SK-N-SH (cell line): ENCODE data around the gene AMELX. TPM values are rescaled to one million over a fixed set of nuclear protein-coding genes. Genes with fewer than 3 reads are reported as not detected.

Experiments
- CTCF ChIA-PET: fragments of 300-600, 350-600 bp; formaldehyde crosslinking; extraction: SDS; loops from one replicate; lab custom pipeline; 2021; lab: Yijun Ruan, JAX
- POLR2A ChIA-PET: fragments of 350-600 bp; sonication (Branson Sonifier 250); formaldehyde crosslinking; extraction: SDS; loops from one replicate; lab custom pipeline; 2020; ENCODE audit warnings: antibody characterized with exemption, inconsistent platforms; lab: Yijun Ruan, JAX
- DNase-seq: peaks from one replicate; pipeline ENCODE4 v3.0.0; 2012
- H2AFZ ChIP-seq: fragments of 200-600 bp; sonication (generic); 2 replicates; pipeline ENCODE4 v1.8.1; 2016; ENCODE audit warnings: antibody characterized with exemption, mild to moderate bottlenecking, low read depth
- H3F3A ChIP-seq: fragments of 200-600 bp; sonication (generic); replicated peaks from 2 replicates; pipeline ENCODE3; 2016; ENCODE audit warnings: antibody characterized with exemption, mild to moderate bottlenecking; ENCODE audit not compliant: insufficient read depth
- H3K27ac ChIP-seq, 2 experiments: fragments of 200-500 bp in 1 of 2; fragments of 200-600 bp in 1 of 2; sonication (Bioruptor generic) in 1 of 2; sonication (generic), shearing (Covaris generic) in 1 of 2; 2 replicates each; pipeline versions ENCODE4 v1.5.1 to v1.6.1; 2014 to 2016; ENCODE audit warnings: low read depth in 2 of 2, inconsistent platforms in 1 of 2, low read length in 1 of 2, mild to moderate bottlenecking in 1 of 2, mixed read lengths in 1 of 2
- H3K27me3 ChIP-seq: fragments of 200-600 bp; sonication (generic), shearing (Covaris generic); 2 replicates; pipeline ENCODE4 v1.6.1; 2016; ENCODE audit warnings: mixed run types; ENCODE audit not compliant: insufficient read depth
- H3K36me3 ChIP-seq, 2 experiments: fragments of 200-500 bp in 1 of 2; fragments of 200-600 bp in 1 of 2; sonication (Bioruptor generic) in 1 of 2; sonication (generic) in 1 of 2; replicated peaks in 1 of 2; 2 replicates each; pipeline versions ENCODE3 to v1.5.1; 2014 to 2016; ENCODE audit warnings: low read length in 1 of 2, mild to moderate bottlenecking in 1 of 2; ENCODE audit not compliant: insufficient read depth in 2 of 2, control insufficient read depth in 1 of 2
- H3K4me1 ChIP-seq, 2 experiments: fragments of 200-500 bp in 1 of 2; fragments of 200-600 bp in 1 of 2; sonication (Bioruptor generic) in 1 of 2; sonication (generic), shearing (Covaris generic) in 1 of 2; 2 replicates each; pipeline versions ENCODE4 v1.5.1 to v1.6.1; 2014 to 2016; ENCODE audit warnings: low read depth in 1 of 2, low read length in 1 of 2, mixed run types in 1 of 2; ENCODE audit not compliant: insufficient read depth in 2 of 2, control insufficient read depth in 1 of 2
- H3K4me2 ChIP-seq: fragments of 200-600 bp; sonication (generic), shearing (Covaris generic); 2 replicates; pipeline ENCODE4 v1.6.1; 2017; ENCODE audit warnings: mixed run types
- H3K4me3 ChIP-seq, 2 experiments: fragments of 200-500 bp in 1 of 2; fragments of 200-600 bp in 1 of 2; sonication (Bioruptor generic) in 1 of 2; sonication (generic), shearing (Covaris generic) in 1 of 2; 2 replicates each; pipeline versions ENCODE4 v1.5.1 to v1.8.1; 2014 to 2016; ENCODE audit warnings: low read depth in 2 of 2, inconsistent platforms in 1 of 2, low read length in 1 of 2, mild to moderate bottlenecking in 1 of 2, mixed read lengths in 1 of 2, moderate library complexity in 1 of 2
- H3K79me2 ChIP-seq: fragments of 200-600 bp; sonication (generic); 2 replicates; pipeline ENCODE4 v1.8.1; 2017; ENCODE audit warnings: mild to moderate bottlenecking; ENCODE audit not compliant: insufficient read depth
- H3K9ac ChIP-seq: fragments of 200-600 bp; sonication (generic); 2 replicates; pipeline ENCODE4 v1.6.1; 2017; ENCODE audit warnings: mixed run types
- H3K9me2 ChIP-seq: fragments of 200-600 bp; sonication (generic); 2 replicates; pipeline ENCODE4 v1.6.1; 2017; ENCODE audit warnings: mixed run types
- H3K9me3 ChIP-seq: fragments of 200-600 bp; sonication (generic); 2 replicates; pipeline ENCODE4 v1.6.1; 2017; ENCODE audit warnings: mixed run types, mild to moderate bottlenecking, moderate library complexity
- H4K20me1 ChIP-seq: fragments of 200-600 bp; sonication (generic); 2 replicates; pipeline ENCODE4 v1.6.1; 2017; ENCODE audit warnings: mild to moderate bottlenecking, mixed run types; ENCODE audit not compliant: insufficient read depth
- CHD2 ChIP-seq: fragments of 150-350 bp; IDR thresholded peaks from 2 replicates; pipeline ENCODE4 v1.6.1; 2018; ENCODE audit warnings: low read length; ENCODE audit not compliant: partially characterized antibody
- FOXJ3 ChIP-seq: sonication (generic); formaldehyde crosslinking; IDR thresholded peaks from 2 replicates; pipeline ENCODE4 v1.5.1; 2020; ENCODE audit warnings: mild to moderate bottlenecking, missing genetic modification reagents
- FOXM1 ChIP-seq: IDR thresholded peaks from 2 replicates; pipeline ENCODE4 v1.4.0; 2012; ENCODE audit warnings: low read depth, mild to moderate bottlenecking
- GABPA ChIP-seq: IDR thresholded peaks from 2 replicates; pipeline ENCODE4 v1.4.0; 2012; ENCODE audit warnings: low read depth, mild to moderate bottlenecking
- GATA2 ChIP-seq: sonication (generic); formaldehyde crosslinking; IDR thresholded peaks from 2 replicates; pipeline ENCODE4 v1.5.0; 2020; ENCODE audit warnings: mild to moderate bottlenecking, missing genetic modification reagents
- JUND ChIP-seq: IDR thresholded peaks from 2 replicates; pipeline ENCODE4 v1.4.0; 2012
- MEF2A ChIP-seq: IDR thresholded peaks from 2 replicates; pipeline ENCODE4 v1.4.0; 2012; ENCODE audit warnings: low read depth, borderline replicate concordance
- MXI1 ChIP-seq: IDR thresholded peaks from 2 replicates; pipeline ENCODE4 v1.6.1; 2012; ENCODE audit warnings: mild to moderate bottlenecking, low read depth, low read length, improper control_type of control experiment
- NRF1 ChIP-seq: IDR thresholded peaks from 2 replicates; pipeline ENCODE4 v1.6.1; 2012; ENCODE audit warnings: low read depth, mild to moderate bottlenecking, low read length
- POLR2AphosphoS5 ChIP-seq: IDR thresholded peaks from 2 replicates; pipeline ENCODE4 v1.6.1; 2012; ENCODE audit warnings: low read depth, low read length
- RFX5 ChIP-seq: IDR thresholded peaks from 2 replicates; pipeline ENCODE4 v1.6.1; 2012; ENCODE audit warnings: mild to moderate bottlenecking, improper control_type of control experiment, low read length
- RXRA ChIP-seq: IDR thresholded peaks from 2 replicates; pipeline ENCODE4 v1.4.0; 2012; ENCODE audit warnings: low read depth, mild to moderate bottlenecking, borderline replicate concordance
- SMC3 ChIP-seq: IDR thresholded peaks from 2 replicates; pipeline ENCODE4 v1.6.1; 2012; ENCODE audit warnings: low read depth, low read length, improper control_type of control experiment
- TAF1 ChIP-seq: IDR thresholded peaks from 2 replicates; pipeline ENCODE4 v1.6.1; 2012; ENCODE audit warnings: low read depth, mild to moderate bottlenecking, low read length, moderate library complexity, borderline replicate concordance
- TEAD4 ChIP-seq: IDR thresholded peaks from 2 replicates; pipeline ENCODE4 v1.4.0; 2012; ENCODE audit warnings: mild to moderate bottlenecking, borderline replicate concordance; ENCODE audit not compliant: insufficient read depth
- YY1 ChIP-seq: IDR thresholded peaks from 2 replicates; pipeline ENCODE4 v1.4.0; 2012; ENCODE audit warnings: low read depth, mild to moderate bottlenecking
- WGBS: methylation state at CpG from one replicate; pipeline ENCODE4 v1.1.6; 2017; ENCODE audit warnings: low lambda C conversion rate; 5-methylcytosine and 5-hydroxymethylcytosine counted together
- polyA plus RNA-seq, 3 experiments: library from polyadenylated mRNA; depleted of rRNA; stranded (reverse); fragments of >200 nt; gene quantifications; 2 replicates each; pipeline ENCODE4 v1.2.3, GENCODE V29; 2012
- TF ChIP-seq, protein P1 (sequence below): IDR thresholded peaks from 2 replicates; pipeline ENCODE4 v1.6.1; 2012; ENCODE audit warnings: mild to moderate bottlenecking, low read depth, low read length, moderate library complexity
- TF ChIP-seq, protein P2 (sequence below): IDR thresholded peaks from 2 replicates; pipeline ENCODE4 v1.4.0; 2012; ENCODE audit warnings: low read depth
- TF ChIP-seq, protein P3 (sequence below): fragments of 150-350 bp; IDR thresholded peaks from 2 replicates; pipeline ENCODE4 v1.6.1; 2016; ENCODE audit warnings: mild to moderate bottlenecking, low read depth, low read length
- TF ChIP-seq, protein P4 (sequence below): IDR thresholded peaks from 2 replicates; pipeline ENCODE4; 2012

The AMELX gene
- polyA plus RNA-seq, 1 of the 3 experiments (the other 2 are of a cell fraction), result not detected

DNA sequence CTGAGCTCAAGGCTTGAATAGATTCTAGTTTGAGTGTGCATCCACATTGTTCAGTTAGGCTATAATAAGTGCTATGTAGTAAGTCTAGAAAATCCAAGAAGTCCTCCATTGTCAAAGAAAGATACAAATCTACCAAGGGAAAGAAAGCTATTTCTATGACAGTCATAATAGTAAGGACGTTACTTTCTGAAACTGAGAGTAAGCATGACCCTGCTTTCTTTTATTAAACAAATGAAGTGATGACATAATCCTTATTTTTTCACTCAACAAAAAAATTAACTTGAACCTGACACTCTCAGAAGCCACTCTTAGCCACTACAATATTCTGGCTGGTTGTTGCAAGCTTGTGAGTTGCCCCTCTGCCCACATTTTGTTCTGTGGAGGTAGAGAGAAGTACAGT is 33.8 kb upstream of the AMELX start:
- no peak overlapping the region for H2AFZ ChIP-seq
- no peaks in the 10 kb centered on the region for H3K9me3 ChIP-seq
- ChIA-PET POLR2A (no interaction called here), CTCF (no interaction called here)
- no peaks in the 10 kb centered on the region for H3F3A ChIP-seq
- no peaks in the 10 kb centered on the region for H3K4me1 ChIP-seq
- 30% methylated on average over 1 of the region's 1 CpG for WGBS
- no peaks in the 10 kb centered on the region for H4K20me1 ChIP-seq
- H3K79me2 ChIP-seq, result no peaks in the 10 kb centered on the region
- no peak overlapping the region for H3K4me3 ChIP-seq
- no peak overlapping the region for H3K27ac ChIP-seq
- H3K36me3 ChIP-seq, result no peaks in the 10 kb centered on the region
- no peak overlapping the region for H3K9ac ChIP-seq
- no peaks in the 10 kb centered on the region for H3K9me2 ChIP-seq
- no peak overlapping the region for H3K4me2 ChIP-seq
- TF ChIP-seq MXI1 (no peak), TEAD4 (no peak), MEF2A (no peak), YY1 (no peak), GABPA (no peak), JUND (no peak), RXRA (no peak), POLR2AphosphoS5 (no peak), GATA2 (CRISPR knock-in tag) (no peak), FOXM1 (no peak), RFX5 (no peak), SMC3 (no peak), CHD2 (no peak), TAF1 (no peak), FOXJ3 (CRISPR knock-in tag) (no peak), NRF1 (no peak)
- TF ChIP-seq, protein P1, sequence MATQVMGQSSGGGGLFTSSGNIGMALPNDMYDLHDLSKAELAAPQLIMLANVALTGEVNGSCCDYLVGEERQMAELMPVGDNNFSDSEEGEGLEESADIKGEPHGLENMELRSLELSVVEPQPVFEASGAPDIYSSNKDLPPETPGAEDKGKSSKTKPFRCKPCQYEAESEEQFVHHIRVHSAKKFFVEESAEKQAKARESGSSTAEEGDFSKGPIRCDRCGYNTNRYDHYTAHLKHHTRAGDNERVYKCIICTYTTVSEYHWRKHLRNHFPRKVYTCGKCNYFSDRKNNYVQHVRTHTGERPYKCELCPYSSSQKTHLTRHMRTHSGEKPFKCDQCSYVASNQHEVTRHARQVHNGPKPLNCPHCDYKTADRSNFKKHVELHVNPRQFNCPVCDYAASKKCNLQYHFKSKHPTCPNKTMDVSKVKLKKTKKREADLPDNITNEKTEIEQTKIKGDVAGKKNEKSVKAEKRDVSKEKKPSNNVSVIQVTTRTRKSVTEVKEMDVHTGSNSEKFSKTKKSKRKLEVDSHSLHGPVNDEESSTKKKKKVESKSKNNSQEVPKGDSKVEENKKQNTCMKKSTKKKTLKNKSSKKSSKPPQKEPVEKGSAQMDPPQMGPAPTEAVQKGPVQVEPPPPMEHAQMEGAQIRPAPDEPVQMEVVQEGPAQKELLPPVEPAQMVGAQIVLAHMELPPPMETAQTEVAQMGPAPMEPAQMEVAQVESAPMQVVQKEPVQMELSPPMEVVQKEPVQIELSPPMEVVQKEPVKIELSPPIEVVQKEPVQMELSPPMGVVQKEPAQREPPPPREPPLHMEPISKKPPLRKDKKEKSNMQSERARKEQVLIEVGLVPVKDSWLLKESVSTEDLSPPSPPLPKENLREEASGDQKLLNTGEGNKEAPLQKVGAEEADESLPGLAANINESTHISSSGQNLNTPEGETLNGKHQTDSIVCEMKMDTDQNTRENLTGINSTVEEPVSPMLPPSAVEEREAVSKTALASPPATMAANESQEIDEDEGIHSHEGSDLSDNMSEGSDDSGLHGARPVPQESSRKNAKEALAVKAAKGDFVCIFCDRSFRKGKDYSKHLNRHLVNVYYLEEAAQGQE, result no peak
- TF ChIP-seq, protein P2, sequence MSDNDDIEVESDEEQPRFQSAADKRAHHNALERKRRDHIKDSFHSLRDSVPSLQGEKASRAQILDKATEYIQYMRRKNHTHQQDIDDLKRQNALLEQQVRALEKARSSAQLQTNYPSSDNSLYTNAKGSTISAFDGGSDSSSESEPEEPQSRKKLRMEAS, result no peak
- TF ChIP-seq, protein P3, sequence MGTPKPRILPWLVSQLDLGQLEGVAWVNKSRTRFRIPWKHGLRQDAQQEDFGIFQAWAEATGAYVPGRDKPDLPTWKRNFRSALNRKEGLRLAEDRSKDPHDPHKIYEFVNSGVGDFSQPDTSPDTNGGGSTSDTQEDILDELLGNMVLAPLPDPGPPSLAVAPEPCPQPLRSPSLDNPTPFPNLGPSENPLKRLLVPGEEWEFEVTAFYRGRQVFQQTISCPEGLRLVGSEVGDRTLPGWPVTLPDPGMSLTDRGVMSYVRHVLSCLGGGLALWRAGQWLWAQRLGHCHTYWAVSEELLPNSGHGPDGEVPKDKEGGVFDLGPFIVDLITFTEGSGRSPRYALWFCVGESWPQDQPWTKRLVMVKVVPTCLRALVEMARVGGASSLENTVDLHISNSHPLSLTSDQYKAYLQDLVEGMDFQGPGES, result no peak
- TF ChIP-seq, protein P4, sequence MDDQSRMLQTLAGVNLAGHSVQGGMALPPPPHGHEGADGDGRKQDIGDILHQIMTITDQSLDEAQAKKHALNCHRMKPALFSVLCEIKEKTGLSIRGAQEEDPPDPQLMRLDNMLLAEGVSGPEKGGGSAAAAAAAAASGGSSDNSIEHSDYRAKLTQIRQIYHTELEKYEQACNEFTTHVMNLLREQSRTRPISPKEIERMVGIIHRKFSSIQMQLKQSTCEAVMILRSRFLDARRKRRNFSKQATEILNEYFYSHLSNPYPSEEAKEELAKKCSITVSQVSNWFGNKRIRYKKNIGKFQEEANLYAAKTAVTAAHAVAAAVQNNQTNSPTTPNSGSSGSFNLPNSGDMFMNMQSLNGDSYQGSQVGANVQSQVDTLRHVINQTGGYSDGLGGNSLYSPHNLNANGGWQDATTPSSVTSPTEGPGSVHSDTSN, result no peak
- DNase-seq, result no peak
- no peaks in the 10 kb centered on the region for H3K27me3 ChIP-seq
